Measurements from ENCODE around the gene EML6. TPM values are rescaled to one million over a fixed set of nuclear protein-coding genes. Genes with fewer than 3 reads are reported as not detected.

EML6 gene
- total RNA-seq, 2 donors from 2014 or later = 1.4 to 2.1 TPM

- Histone ChIP-seq H3K4me1 (ENCODE audit: control insufficient read depth, insufficient read depth, low read length) (no peaks in the 10 kb centered on the region), H3K27ac (ENCODE audit: low read depth, low read length) (no peak overlapping the region), H3K9ac (ENCODE audit: extremely low read depth, low read length, poor library complexity, severe bottlenecking) (no peak overlapping the region), H3K9me3 (ENCODE audit: control insufficient read depth, low read length) (no peaks in the 10 kb centered on the region), H3K4me3 (ENCODE audit: low read length) (no peak overlapping the region), H3K36me3 (ENCODE audit: control insufficient read depth, insufficient read depth, low read length) (no peaks in the 10 kb centered on the region), H3K27me3 (ENCODE audit: control insufficient read depth, insufficient read depth, low read length, poor library complexity, severe bottlenecking) (no peaks in the 10 kb centered on the region)
- TF ChIP-seq, protein P1, sequence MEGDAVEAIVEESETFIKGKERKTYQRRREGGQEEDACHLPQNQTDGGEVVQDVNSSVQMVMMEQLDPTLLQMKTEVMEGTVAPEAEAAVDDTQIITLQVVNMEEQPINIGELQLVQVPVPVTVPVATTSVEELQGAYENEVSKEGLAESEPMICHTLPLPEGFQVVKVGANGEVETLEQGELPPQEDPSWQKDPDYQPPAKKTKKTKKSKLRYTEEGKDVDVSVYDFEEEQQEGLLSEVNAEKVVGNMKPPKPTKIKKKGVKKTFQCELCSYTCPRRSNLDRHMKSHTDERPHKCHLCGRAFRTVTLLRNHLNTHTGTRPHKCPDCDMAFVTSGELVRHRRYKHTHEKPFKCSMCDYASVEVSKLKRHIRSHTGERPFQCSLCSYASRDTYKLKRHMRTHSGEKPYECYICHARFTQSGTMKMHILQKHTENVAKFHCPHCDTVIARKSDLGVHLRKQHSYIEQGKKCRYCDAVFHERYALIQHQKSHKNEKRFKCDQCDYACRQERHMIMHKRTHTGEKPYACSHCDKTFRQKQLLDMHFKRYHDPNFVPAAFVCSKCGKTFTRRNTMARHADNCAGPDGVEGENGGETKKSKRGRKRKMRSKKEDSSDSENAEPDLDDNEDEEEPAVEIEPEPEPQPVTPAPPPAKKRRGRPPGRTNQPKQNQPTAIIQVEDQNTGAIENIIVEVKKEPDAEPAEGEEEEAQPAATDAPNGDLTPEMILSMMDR (conservative IDR thresholded peaks at IDR 0.05) = no peak
- Mint-ChIP-seq H3K4me1 (peaks cover 13% of the 10 kb centered on the region), H3K9me3 (no peaks in the 10 kb centered on the region), H3K36me3 (ENCODE audit: low read depth) (no peaks in the 10 kb centered on the region), H3K27ac (no peak overlapping the region), H3K27me3 (ENCODE audit: insufficient read depth) (no peaks in the 10 kb centered on the region), H3K4me3 (no peak overlapping the region)
- 80 to 90% methylated on average over 1 of the region's 1 CpG for WGBS, 2 experiments (ENCODE audit: insufficient coverage in 1 of 2, insufficient read length in 1 of 2)
- no peak for DNase-seq
Observed at GRCh38 chr2:54813584-54813983, 90.1 kb downstream of the EML6 start.

GRCh38 chr2:54814389-54815147, 91.1 kb downstream of the EML6 start:
- H3K9me3 ChIP-seq (ENCODE audit: control insufficient read depth, low read length) = no peaks in the 10 kb centered on the region
- Mint-ChIP-seq H3K9me3 (no peaks in the 10 kb centered on the region), H3K27ac (no peak overlapping the region), H3K4me3 (no peak overlapping the region), H3K4me1 (peaks cover 10% of the 10 kb centered on the region), H3K27me3 (ENCODE audit: insufficient read depth) (no peaks in the 10 kb centered on the region), H3K36me3 (ENCODE audit: low read depth) (no peaks in the 10 kb centered on the region)
- no peak overlapping the region for H3K4me3 ChIP-seq (ENCODE audit: low read length)
- H3K27ac ChIP-seq (ENCODE audit: low read depth, low read length) = no peak overlapping the region
- no peaks in the 10 kb centered on the region for H3K27me3 ChIP-seq (ENCODE audit: control insufficient read depth, insufficient read depth, low read length, poor library complexity, severe bottlenecking)
- 79 to 89% methylated on average over 7 to 9 of the region's 9 CpGs for WGBS, 2 experiments (ENCODE audit: insufficient coverage in 1 of 2, insufficient read length in 1 of 2)
- TF ChIP-seq, protein P1 (conservative IDR thresholded peaks at IDR 0.05) = no peak
- no peak overlapping the region for H3K9ac ChIP-seq (ENCODE audit: extremely low read depth, low read length, poor library complexity, severe bottlenecking)
- DNase-seq = no peak
- H3K36me3 ChIP-seq (ENCODE audit: control insufficient read depth, insufficient read depth, low read length) = no peaks in the 10 kb centered on the region
- H3K4me1 ChIP-seq (ENCODE audit: control insufficient read depth, insufficient read depth, low read length) = no peaks in the 10 kb centered on the region

GRCh38 chr2:54815148-54815539, 91.7 kb downstream of the EML6 start:
- Histone ChIP-seq H3K27ac (ENCODE audit: low read depth, low read length) (no peak overlapping the region), H3K9me3 (ENCODE audit: control insufficient read depth, low read length) (no peaks in the 10 kb centered on the region), H3K36me3 (ENCODE audit: control insufficient read depth, insufficient read depth, low read length) (no peaks in the 10 kb centered on the region), H3K9ac (ENCODE audit: extremely low read depth, low read length, poor library complexity, severe bottlenecking) (no peak overlapping the region), H3K4me1 (ENCODE audit: control insufficient read depth, insufficient read depth, low read length) (no peaks in the 10 kb centered on the region), H3K27me3 (ENCODE audit: control insufficient read depth, insufficient read depth, low read length, poor library complexity, severe bottlenecking) (no peaks in the 10 kb centered on the region), H3K4me3 (ENCODE audit: low read length) (no peak overlapping the region)
- no peaks in the 10 kb centered on the region for H3K9me3 Mint-ChIP-seq
- TF ChIP-seq, protein P1 (conservative IDR thresholded peaks at IDR 0.05) = no peak
- no peak overlapping the region for H3K4me3 Mint-ChIP-seq
- H3K27ac Mint-ChIP-seq = no peak overlapping the region
- no peak for DNase-seq
- no peaks in the 10 kb centered on the region for H3K36me3 Mint-ChIP-seq (ENCODE audit: low read depth)
- H3K27me3 Mint-ChIP-seq (ENCODE audit: insufficient read depth) = no peaks in the 10 kb centered on the region
- H3K4me1 Mint-ChIP-seq = peaks cover 11% of the 10 kb centered on the region
- WGBS, 2 experiments (ENCODE audit: insufficient coverage in 1 of 2, insufficient read length in 1 of 2) = 88% methylated on average over 1 of the region's 1 CpG; no CpG with 5 or more reads in 1 of the 2 experiments

Measured in endodermal cell (in vitro differentiated cells).